Mammary epithelial cell (primary cell): ENCODE measurements around the gene CHCHD10.

Experiments
- CTCF ChIP-seq, 2 donors: IDR thresholded peaks in 1 of 2; conservative IDR thresholded peaks in 1 of 2; 2 replicates each; pipeline ENCODE4 v1.5.1; 2011 to 2012; ENCODE audit warnings: inconsistent platforms in 2 of 2, low read length in 2 of 2, mild to moderate bottlenecking in 2 of 2, control low read depth in 1 of 2, low read depth in 1 of 2; ENCODE audit not compliant: insufficient read depth in 1 of 2; ENCODE audit errors: extremely low read depth in 1 of 2
- EZH2 ChIP-seq: IDR thresholded peaks from 2 replicates; pipeline ENCODE4 v1.6.1; 2012; ENCODE audit warnings: low read length, inconsistent platforms, borderline replicate concordance

GRCh38 chr22:23806837-23807236 is 39.1 kb upstream of the CHCHD10 start:
- TF ChIP-seq CTCF (conservative IDR thresholded peaks at IDR 0.05 in 1 of 2, IDR thresholded peaks at IDR 0.05 in 1 of 2; ENCODE audit: extremely low read depth in 1 of 2, insufficient read depth in 1 of 2, low read depth in 1 of 2, low read length in 2 of 2) (no peak), EZH2 (no peak)
